GM21360 (cell line): ENCODE data around the gene CFLAR.
"Not testable (repeated sequence)": the region's sequence is repeated elsewhere in the genome, so short reads cannot be mapped to it uniquely, and the experiment has no call there.

Experiments
- ATAC-seq: cut with Tn5 transposase; IDR thresholded peaks from one replicate; pipeline ENCODE4 v1.9.1; 2021; ENCODE audit warnings: mild to moderate bottlenecking, moderate library complexity; ENCODE audit not compliant: unreplicated experiment

The CFLAR gene

GRCh38 chr2:201144101-201145051 lies 28.4 kb downstream of the CFLAR start:
- ATAC-seq, result no peak

GRCh38 chr2:201148434-201148990 lies 32.5 kb downstream of the CFLAR start:
- no peak for ATAC-seq

- no peak for ATAC-seq
Observed at GRCh38 chr2:201149064-201149820, 33.3 kb downstream of the CFLAR start.

GRCh38 chr2:201149821-201150165 lies 33.8 kb downstream of the CFLAR start:
- ATAC-seq, result not testable (repeated sequence)

- no peak for ATAC-seq
Observed at GRCh38 chr2:201150454-201151020, 34.6 kb downstream of the CFLAR start.

- ATAC-seq, result peak; percentile 83
Observed at GRCh38 chr2:201151127-201151981, 35.4 kb downstream of the CFLAR start.

- ATAC-seq, result no peak
Observed at GRCh38 chr2:201152517-201152916, 36.6 kb downstream of the CFLAR start.

GRCh38 chr2:201152999-201153815 lies 37.2 kb downstream of the CFLAR start:
- ATAC-seq, result no peak

GRCh38 chr2:201154615-201155399 lies 38.8 kb downstream of the CFLAR start:
- ATAC-seq, result no peak

- no peak for ATAC-seq
Observed at GRCh38 chr2:201156036-201156435, 40.1 kb downstream of the CFLAR start.

- ATAC-seq, result no peak
Observed at GRCh38 chr2:201156640-201157039, 40.7 kb downstream of the CFLAR start.

GRCh38 chr2:201157694-201158093 lies 41.7 kb downstream of the CFLAR start:
- peak; percentile 23 for ATAC-seq

- peak; percentile 94 for ATAC-seq
Observed at GRCh38 chr2:201158111-201158929, 42.4 kb downstream of the CFLAR start.

GRCh38 chr2:201164166-201164565 lies 48.2 kb downstream of the CFLAR start:
- no peak for ATAC-seq

- no peak for ATAC-seq
Observed at GRCh38 chr2:201167546-201167945, 51.6 kb downstream of the CFLAR start.

- ATAC-seq, result not testable (repeated sequence)
Observed at GRCh38 chr2:201168496-201168895, 52.5 kb downstream of the CFLAR start.

GRCh38 chr2:201171259-201171814 lies 55.4 kb downstream of the CFLAR start:
- no peak for ATAC-seq

GRCh38 chr2:201172279-201172678 lies 56.3 kb downstream of the CFLAR start:
- no peak for ATAC-seq
